K562 (cell line): ENCODE data around the gene TM9SF3. TPM values are rescaled to one million over a fixed set of nuclear protein-coding genes. Genes with fewer than 3 reads are reported as not detected.

ENCODE experiments used
- ATAC-seq: fragments of 200-7000 bp; cut with Tn5 transposase; 3 replicates; pipeline ENCODE4 v1.9.1; 2020; ENCODE audit warnings: moderate library complexity
- BruUV-seq: library from RNA; stranded (reverse); fragments of 400-500 nt; replicated peaks from 2 replicates; lab custom pipeline; 2021; lab: Mats Ljungman, UMichigan
- CTCF ChIA-PET: fragments of 300-600 bp; formaldehyde crosslinking; extraction: SDS; loops from one replicate; lab custom pipeline; 2021; ENCODE audit warnings: low intra/inter-chr PET ratio; lab: Yijun Ruan, JAX
- POLR2A ChIA-PET: fragments of 300-600, 350-650 bp; sonication (Branson Sonifier 250); formaldehyde crosslinking; extraction: SDS; loops from one replicate; lab custom pipeline; 2021; ENCODE audit warnings: antibody characterized with exemption, inconsistent platforms; lab: Yijun Ruan, JAX
- DNase-seq, 4 experiments: peaks; one replicate each; pipeline versions ENCODE4 v3.0.0 to v3.0.0-alpha.2; 2011 to 2018; ENCODE audit warnings: low spot score in 3 of 4, mixed read lengths in 3 of 4; ENCODE audit errors: extremely low read depth in 1 of 4
- FAIRE-seq: peaks from 2 replicates; lab custom pipeline; 2011; peaks lifted over from hg19 to GRCh38; lab: Jason Lieb, UNC
- H2AFZ ChIP-seq: 2 replicates; pipeline ENCODE4 v1.6.0; 2011; ENCODE audit warnings: low read depth, low read length, control low read depth, inconsistent platforms
- H3K27ac ChIP-seq: fragments of 200-600 bp; 3 replicates; pipeline ENCODE4 v1.8.0; 2011; ENCODE audit warnings: low read depth, mild to moderate bottlenecking, control low read depth, inconsistent platforms, low read length, moderate library complexity, mixed read lengths; ENCODE audit errors: extremely low read depth
- H3K27me3 ChIP-seq, 2 experiments: fragments of 300-600 bp in 1 of 2; 2 replicates in 1 of 2; 3 replicates in 1 of 2; pipeline versions ENCODE4 v1.6.0 to v1.8.0; 2011; ENCODE audit warnings: inconsistent platforms in 2 of 2, low read length in 2 of 2, mild to moderate bottlenecking in 1 of 2, mixed read lengths in 1 of 2, moderate library complexity in 1 of 2; ENCODE audit not compliant: control insufficient read depth in 2 of 2, insufficient read depth in 2 of 2
- H3K36me3 ChIP-seq: fragments of 300-600 bp; 3 replicates; pipeline ENCODE4 v1.8.0; 2011; ENCODE audit warnings: mild to moderate bottlenecking, low read length, inconsistent platforms; ENCODE audit not compliant: control insufficient read depth, insufficient read depth
- H3K4me1 ChIP-seq, 2 experiments: fragments of 200-600 bp in 1 of 2; replicated peaks in 1 of 2; 2 replicates in 1 of 2; 3 replicates in 1 of 2; pipeline versions ENCODE4 v1.5.1 to v1.8.0; 2011; ENCODE audit warnings: inconsistent platforms in 2 of 2, low read length in 2 of 2, mild to moderate bottlenecking in 1 of 2, mixed read lengths in 1 of 2, moderate library complexity in 1 of 2; ENCODE audit not compliant: control insufficient read depth in 2 of 2, insufficient read depth in 2 of 2
- H3K4me2 ChIP-seq: 2 replicates; pipeline ENCODE4 v1.6.1; 2011; ENCODE audit warnings: low read length, control low read depth, inconsistent platforms, mixed read lengths; ENCODE audit not compliant: insufficient read depth
- H3K4me3 ChIP-seq: fragments of 200-600 bp; sonication (generic), shearing (Covaris generic); 2 replicates; pipeline ENCODE4 v1.5.1; 2016; ENCODE audit warnings: control low read depth, inconsistent platforms
- H3K79me2 ChIP-seq: fragments of 200-600 bp; 3 replicates; pipeline ENCODE4 v1.8.0; 2011; ENCODE audit warnings: low read length, inconsistent platforms; ENCODE audit not compliant: control insufficient read depth, insufficient read depth
- H3K9ac ChIP-seq, 2 experiments: 2 replicates each; pipeline versions ENCODE4 v1.6.0 to v1.6.1; 2011; ENCODE audit warnings: low read depth in 2 of 2, low read length in 2 of 2, control low read depth in 1 of 2, inconsistent platforms in 1 of 2, mild to moderate bottlenecking in 1 of 2, mixed read lengths in 1 of 2; ENCODE audit not compliant: insufficient read depth in 1 of 2
- H3K9me1 ChIP-seq: one replicate; pipeline ENCODE4 v1.6.0; 2011; ENCODE audit warnings: inconsistent platforms, mild to moderate bottlenecking, low read length, moderate library complexity; ENCODE audit not compliant: control insufficient read depth, insufficient read depth
- H3K9me3 ChIP-seq: replicated peaks from 2 replicates; pipeline ENCODE4 v1.5.1; 2011; ENCODE audit warnings: low read depth, low read length, inconsistent platforms; ENCODE audit not compliant: control insufficient read depth, insufficient read depth
- H4K20me1 ChIP-seq: replicated peaks from 2 replicates; pipeline ENCODE4 v1.6.1; 2011; ENCODE audit warnings: low read length, inconsistent platforms, mixed read lengths; ENCODE audit not compliant: control insufficient read depth, insufficient read depth
- NFIC ChIP-seq: fragments of 450-650 bp; IDR thresholded peaks from 2 replicates; pipeline ENCODE4 v1.6.1; 2017; ENCODE audit warnings: mild to moderate bottlenecking, inconsistent platforms
- PCBP1 ChIP-seq: fragments of 200-400 bp; formaldehyde crosslinking; IDR thresholded peaks from 2 replicates; pipeline ENCODE4 v1.6.1; 2018; ENCODE audit warnings: mild to moderate bottlenecking, low read depth, low read length; ENCODE audit not compliant: poor library complexity, severe bottlenecking
- PHF20 ChIP-seq: fragments of 450-650 bp; IDR thresholded peaks from 2 replicates; pipeline ENCODE4 v1.6.1; 2018; ENCODE audit not compliant: partially characterized antibody
- POLR2G ChIP-seq: fragments of 200-400 bp; formaldehyde crosslinking; IDR thresholded peaks from 2 replicates; pipeline ENCODE4 v1.6.1; 2017; ENCODE audit warnings: low read depth, mild to moderate bottlenecking, antibody characterized with exemption, low read length, moderate library complexity
- RBM22 ChIP-seq: fragments of 200-400 bp; formaldehyde crosslinking; IDR thresholded peaks from 2 replicates; pipeline ENCODE4 v1.6.1; 2018; ENCODE audit warnings: low read length, low read depth; ENCODE audit not compliant: poor library complexity, severe bottlenecking
- SREBF1 ChIP-seq: fragments of 150-350 bp; IDR thresholded peaks from 2 replicates; pipeline ENCODE4 v1.6.1; 2014; ENCODE audit warnings: antibody characterized with exemption, low read depth, low read length, borderline replicate concordance
- TRIM28 ChIP-seq: fragments of 450-650 bp; IDR thresholded peaks from 2 replicates; pipeline ENCODE4 v1.6.1; 2017
- ZFP1 ChIP-seq: fragments of 450-650 bp; formaldehyde crosslinking; IDR thresholded peaks from 2 replicates; pipeline ENCODE4 v1.4.0; 2020; ENCODE audit warnings: mild to moderate bottlenecking, mixed read lengths
- ZNF23 ChIP-seq: fragments of 250-450 bp; sonication (Bioruptor Pico); IDR thresholded peaks from 2 replicates; pipeline ENCODE4 v1.4.0; 2020; ENCODE audit warnings: mild to moderate bottlenecking
- ZNF586 ChIP-seq: fragments of 450-650 bp; formaldehyde crosslinking; conservative IDR thresholded peaks from 2 replicates; pipeline ENCODE4 v1.4.0; 2020; ENCODE audit warnings: mild to moderate bottlenecking, moderate library complexity
- WGBS: fragments of 100-300 bp; shearing (Covaris generic); methylation state at CpG from one replicate; pipeline ENCODE4 v1.1.6; 2016; ENCODE audit warnings: low coverage, mixed read lengths; ENCODE audit not compliant: insufficient coverage; ENCODE audit errors: missing lambda C conversion rate; 5-methylcytosine and 5-hydroxymethylcytosine counted together
- in situ Hi-C: fragments of 300-500 bp; cut with MboI; formaldehyde crosslinking; loops from 4 replicates; pipeline ENCODE4 v1.15.0; 2018; ENCODE audit warnings: inconsistent platforms, mixed read lengths
- intact Hi-C: fragments of 100-400 bp; cut with micrococcal nuclease; formaldehyde crosslinking; loops from 2 replicates; pipeline ENCODE4 v1.14.2; 2022
- polyA plus RNA-seq, 8 experiments: library from polyadenylated mRNA; depleted of rRNA in 4 of 8; stranded (reverse) in 5 of 8; unstranded in 3 of 8; fragments of >200 nt; fragmentation: Nextera tagmentation in 2 of 8; fragmentation: Illumina TruSeq in 1 of 8; extraction: Ambion mirVana in 2 of 8; extraction: Trizol in 1 of 8; gene quantifications; 2 replicates each; pipeline versions ENCODE4 v1.2.1 to v1.2.3, GENCODE V29; 2011 to 2014; ENCODE audit warnings: inconsistent platforms in 1 of 8, missing spikeins in 1 of 8
- total RNA-seq, 7 experiments: library from RNA; depleted of rRNA in 6 of 7; stranded (reverse); fragments of >200 nt in 6 of 7; fragmentation: Illumina TruSeq in 2 of 7; extraction: Trizol in 2 of 7; gene quantifications; 2 replicates each; pipeline versions ENCODE4 v1.2.1 to v1.2.3, GENCODE V29; 2011 to 2021; ENCODE audit warnings: low replicate concordance in 1 of 7
- TF ChIP-seq, protein P1 (sequence below): fragments of 250-450 bp; sonication (Bioruptor Pico); IDR thresholded peaks from 2 replicates; pipeline ENCODE4 v1.6.1; 2021; ENCODE audit warnings: mild to moderate bottlenecking

The TM9SF3 gene
- total and polyA plus RNA-seq, 9 of the 15 experiments (the other 6 are each of a cell fraction or from before 2014, with no cell fraction given): 16.1 to 63.1 (median 34.9) TPM

GRCh38 chr10:96513305-96513697 lies 73.5 kb downstream of the TM9SF3 start:
- H3K4me2 ChIP-seq: peak overlapping the region; percentile 63; the same call in 1 of the 2 replicates
- H3K79me2 ChIP-seq: no peaks in the 10 kb centered on the region
- TF ChIP-seq TRIM28 (no peak), SREBF1 (no peak), POLR2G (0 out of 2 replicates have a peak, but pooled peaks have one; percentile 31), ZFP1 (no peak), ZNF23 (no peak), PHF20 (no peak), RBM22 (no peak), ZNF586 (CRISPR knock-in tag) (no peak), PCBP1 (peak; percentile 18), NFIC (no peak)
- TF ChIP-seq, protein P1, sequence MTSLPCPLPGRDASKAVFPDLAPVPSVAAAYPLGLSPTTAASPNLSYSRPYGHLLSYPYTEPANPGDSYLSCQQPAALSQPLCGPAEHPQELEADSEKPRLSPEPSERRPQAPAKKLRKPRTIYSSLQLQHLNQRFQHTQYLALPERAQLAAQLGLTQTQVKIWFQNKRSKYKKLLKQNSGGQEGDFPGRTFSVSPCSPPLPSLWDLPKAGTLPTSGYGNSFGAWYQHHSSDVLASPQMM (CRISPR knock-in tag): no peak
- 0% methylated on average over 9 of the region's 31 CpGs for WGBS
- peak overlapping the region; percentile 31 for H3K4me3 ChIP-seq
- no peaks in the 10 kb centered on the region for H3K9me3 ChIP-seq
- in situ Hi-C loops (no loop called here), intact Hi-C loops (loop anchor here (5.0 to 10.0 kb wide), 2 partner anchors 102 to 116 kb away; no protein-coding TSS in a partner anchor)
- peak overlapping the region; percentile 55; the same call in 1 of the 2 replicates for H2AFZ ChIP-seq
- BruUV-seq: no TSS peak
- ChIA-PET CTCF (interaction anchor here (0.6 kb wide), 1 partner anchor 123 kb away, joined by 3 read pairs; no protein-coding TSS in a partner anchor), POLR2A (interaction anchor here (0.5 to 0.7 kb wide), 3 partner anchors 22 to 1159 kb away, joined by 3 read pairs; no protein-coding TSS in a partner anchor)
- FAIRE-seq: no peak
- no peak for DNase-seq
- H3K36me3 ChIP-seq: no peaks in the 10 kb centered on the region
- no peaks in the 10 kb centered on the region for H3K9me1 ChIP-seq
- H3K27me3 ChIP-seq: peaks cover 0 to 30% of the 10 kb centered on the region in 2 experiments; a peak in 3 of 5 replicates
- peaks cover 4 to 21% of the 10 kb centered on the region in 2 experiments; a peak in 4 of 5 replicates for H3K4me1 ChIP-seq
- peak overlapping the region in 1 of 2 experiments; percentile 79; a peak in 2 of 4 replicates for H3K9ac ChIP-seq
- no peak for ATAC-seq
- 0 out of 2 replicates have a peak, but pooled peaks cover 8% of the 10 kb centered on the region for H4K20me1 ChIP-seq
- no peak overlapping the region for H3K27ac ChIP-seq
